PC-3 (cell line): Measurements from ENCODE around the gene EFCC1.

ENCODE experiments used
- EZH2phosphoT487 ChIP-seq: fragments of 300-600 bp; sonication (generic); IDR thresholded peaks from 2 replicates; pipeline ENCODE4 v1.6.1; 2018; ENCODE audit warnings: mild to moderate bottlenecking, antibody characterized with exemption, low read length, borderline replicate concordance
- TF ChIP-seq, protein P1 (sequence below): fragments of 300-600 bp; sonication (generic); conservative IDR thresholded peaks from 2 replicates; pipeline ENCODE4 v1.5.1; 2017; ENCODE audit warnings: antibody characterized with exemption, low read depth, mild to moderate bottlenecking, low read length

DNA sequence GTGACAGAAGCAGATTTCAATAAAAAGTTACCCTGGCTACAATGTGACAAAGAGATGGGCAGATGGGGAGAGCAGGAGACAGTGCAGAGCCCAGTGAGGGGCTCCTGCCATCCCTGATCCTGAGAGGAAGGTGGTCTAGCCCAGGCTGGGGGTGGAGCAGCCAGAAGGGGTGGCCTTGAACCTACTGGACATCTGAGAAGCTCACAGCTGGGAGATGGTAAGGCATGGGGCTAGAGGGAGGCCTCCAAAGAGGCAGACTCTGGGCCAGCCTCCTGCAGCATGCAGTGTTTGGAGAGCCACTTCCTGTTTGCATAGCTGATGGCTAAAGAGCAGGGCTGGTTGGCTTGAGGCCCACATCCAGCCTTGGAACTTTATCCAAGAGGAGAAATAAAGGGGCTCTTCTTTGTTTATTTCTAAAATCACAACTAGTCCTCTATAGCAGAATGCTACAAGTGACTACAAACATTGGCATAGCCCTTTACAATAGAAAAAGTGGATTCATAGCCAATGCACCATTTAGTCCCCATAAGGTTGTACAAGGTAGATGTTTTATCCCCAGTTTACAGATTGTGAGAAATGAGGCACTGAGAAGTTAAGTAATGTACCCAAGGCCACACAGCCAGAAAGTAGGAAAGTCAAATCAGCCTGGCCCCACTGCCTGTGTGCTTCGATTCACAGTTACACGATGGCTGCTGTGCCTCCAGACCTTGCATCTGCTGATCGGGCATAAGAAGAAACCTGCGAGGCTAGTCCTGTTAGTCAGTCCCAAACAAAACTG is 4.6 kb downstream of the EFCC1 start:
- no peak for TF ChIP-seq EZH2phosphoT487
- TF ChIP-seq, protein P1, sequence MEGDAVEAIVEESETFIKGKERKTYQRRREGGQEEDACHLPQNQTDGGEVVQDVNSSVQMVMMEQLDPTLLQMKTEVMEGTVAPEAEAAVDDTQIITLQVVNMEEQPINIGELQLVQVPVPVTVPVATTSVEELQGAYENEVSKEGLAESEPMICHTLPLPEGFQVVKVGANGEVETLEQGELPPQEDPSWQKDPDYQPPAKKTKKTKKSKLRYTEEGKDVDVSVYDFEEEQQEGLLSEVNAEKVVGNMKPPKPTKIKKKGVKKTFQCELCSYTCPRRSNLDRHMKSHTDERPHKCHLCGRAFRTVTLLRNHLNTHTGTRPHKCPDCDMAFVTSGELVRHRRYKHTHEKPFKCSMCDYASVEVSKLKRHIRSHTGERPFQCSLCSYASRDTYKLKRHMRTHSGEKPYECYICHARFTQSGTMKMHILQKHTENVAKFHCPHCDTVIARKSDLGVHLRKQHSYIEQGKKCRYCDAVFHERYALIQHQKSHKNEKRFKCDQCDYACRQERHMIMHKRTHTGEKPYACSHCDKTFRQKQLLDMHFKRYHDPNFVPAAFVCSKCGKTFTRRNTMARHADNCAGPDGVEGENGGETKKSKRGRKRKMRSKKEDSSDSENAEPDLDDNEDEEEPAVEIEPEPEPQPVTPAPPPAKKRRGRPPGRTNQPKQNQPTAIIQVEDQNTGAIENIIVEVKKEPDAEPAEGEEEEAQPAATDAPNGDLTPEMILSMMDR: no peak
